ENCODE measurements around the gene ZMYND8. TPM values are rescaled to one million over a fixed set of nuclear protein-coding genes. Genes with fewer than 3 reads are reported as not detected.

Gene ZMYND8
- total RNA-seq, 1 donor from 2014 or later: 45.7 TPM

DNA sequence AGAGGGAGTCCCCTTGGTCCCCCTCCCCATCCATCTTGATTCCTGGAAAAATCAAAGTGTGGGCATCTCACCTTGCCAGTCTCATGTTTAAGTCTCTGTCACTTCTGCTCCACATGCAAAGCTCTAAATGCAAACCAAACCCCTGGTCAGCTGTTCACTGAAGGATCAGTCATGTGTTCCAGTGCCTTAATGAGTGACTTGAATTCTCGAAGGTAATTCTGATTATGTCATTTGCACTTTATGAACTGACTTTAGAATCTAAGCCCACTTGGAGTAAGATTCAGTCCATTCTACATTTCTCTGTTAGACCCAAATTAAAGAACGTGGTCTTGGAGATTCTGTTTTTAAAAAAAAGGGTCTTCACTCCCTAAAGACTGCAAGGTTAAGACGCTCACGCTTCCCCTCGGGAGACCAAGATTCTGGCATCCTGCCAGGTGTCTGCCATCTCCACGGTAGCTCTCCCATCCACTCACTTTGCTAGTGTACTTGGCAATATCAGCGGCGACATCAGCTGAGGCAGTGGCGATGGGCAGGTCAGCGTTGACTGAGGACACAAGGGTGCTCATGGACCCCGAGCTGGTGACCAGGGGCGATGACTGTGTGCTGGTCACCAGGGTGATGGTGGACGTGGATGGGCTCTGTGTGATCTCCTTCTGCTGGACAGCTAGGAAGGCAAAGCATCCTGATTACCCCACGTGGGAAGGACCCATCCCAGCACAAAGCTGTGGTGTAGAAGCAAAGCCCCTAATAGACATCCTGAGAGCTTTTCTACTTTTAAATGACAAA is 120.5 kb downstream of the ZMYND8 start:
- TF ChIP-seq, protein P1, sequence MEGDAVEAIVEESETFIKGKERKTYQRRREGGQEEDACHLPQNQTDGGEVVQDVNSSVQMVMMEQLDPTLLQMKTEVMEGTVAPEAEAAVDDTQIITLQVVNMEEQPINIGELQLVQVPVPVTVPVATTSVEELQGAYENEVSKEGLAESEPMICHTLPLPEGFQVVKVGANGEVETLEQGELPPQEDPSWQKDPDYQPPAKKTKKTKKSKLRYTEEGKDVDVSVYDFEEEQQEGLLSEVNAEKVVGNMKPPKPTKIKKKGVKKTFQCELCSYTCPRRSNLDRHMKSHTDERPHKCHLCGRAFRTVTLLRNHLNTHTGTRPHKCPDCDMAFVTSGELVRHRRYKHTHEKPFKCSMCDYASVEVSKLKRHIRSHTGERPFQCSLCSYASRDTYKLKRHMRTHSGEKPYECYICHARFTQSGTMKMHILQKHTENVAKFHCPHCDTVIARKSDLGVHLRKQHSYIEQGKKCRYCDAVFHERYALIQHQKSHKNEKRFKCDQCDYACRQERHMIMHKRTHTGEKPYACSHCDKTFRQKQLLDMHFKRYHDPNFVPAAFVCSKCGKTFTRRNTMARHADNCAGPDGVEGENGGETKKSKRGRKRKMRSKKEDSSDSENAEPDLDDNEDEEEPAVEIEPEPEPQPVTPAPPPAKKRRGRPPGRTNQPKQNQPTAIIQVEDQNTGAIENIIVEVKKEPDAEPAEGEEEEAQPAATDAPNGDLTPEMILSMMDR (IDR thresholded peaks at IDR 0.05): no peak
- intact Hi-C loops (cut with DNase I): no loop called here

DNA sequence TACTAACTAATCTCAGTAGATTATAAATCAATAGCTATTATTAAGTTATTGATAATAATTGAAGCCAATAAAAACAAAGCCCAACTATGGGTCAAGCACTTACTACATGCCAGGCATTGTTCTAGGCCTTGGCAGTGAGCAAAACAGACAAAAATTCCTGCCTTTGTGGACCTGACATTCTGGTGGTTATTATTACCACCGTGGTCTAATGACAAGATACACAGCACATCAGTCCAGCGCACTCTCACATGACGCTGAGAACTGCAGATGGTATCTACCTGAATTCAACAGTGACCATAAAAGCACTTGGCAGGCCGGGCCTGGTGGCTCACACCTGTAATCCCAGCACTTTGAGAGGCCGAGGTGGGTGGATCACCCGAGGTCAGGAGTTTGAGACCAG is 121.4 kb downstream of the ZMYND8 start:
- intact Hi-C loops (cut with DNase I): no loop called here
- ATAC-seq: no peak
- DNase-seq: no peak
- Histone ChIP-seq H3K9me3 (no peaks in the 10 kb centered on the region), H3K4me3 (no peak overlapping the region), H3K4me1 (no peaks in the 10 kb centered on the region), H3K27ac (no peak overlapping the region), H3K27me3 (no peaks in the 10 kb centered on the region), H3K36me3 (peaks cover 92% of the 10 kb centered on the region)
- TF ChIP-seq, protein P1 (IDR thresholded peaks at IDR 0.05): no peak

More for the DNA sequence above, 120.5 kb downstream of the ZMYND8 start:
- Histone ChIP-seq H3K4me3 (no peak overlapping the region), H3K9me3 (no peaks in the 10 kb centered on the region), H3K27ac (no peak overlapping the region), H3K4me1 (no peaks in the 10 kb centered on the region), H3K36me3 (peaks cover 83% of the 10 kb centered on the region), H3K27me3 (no peaks in the 10 kb centered on the region)
- DNase-seq (no peak), ATAC-seq (no peak)

DNA sequence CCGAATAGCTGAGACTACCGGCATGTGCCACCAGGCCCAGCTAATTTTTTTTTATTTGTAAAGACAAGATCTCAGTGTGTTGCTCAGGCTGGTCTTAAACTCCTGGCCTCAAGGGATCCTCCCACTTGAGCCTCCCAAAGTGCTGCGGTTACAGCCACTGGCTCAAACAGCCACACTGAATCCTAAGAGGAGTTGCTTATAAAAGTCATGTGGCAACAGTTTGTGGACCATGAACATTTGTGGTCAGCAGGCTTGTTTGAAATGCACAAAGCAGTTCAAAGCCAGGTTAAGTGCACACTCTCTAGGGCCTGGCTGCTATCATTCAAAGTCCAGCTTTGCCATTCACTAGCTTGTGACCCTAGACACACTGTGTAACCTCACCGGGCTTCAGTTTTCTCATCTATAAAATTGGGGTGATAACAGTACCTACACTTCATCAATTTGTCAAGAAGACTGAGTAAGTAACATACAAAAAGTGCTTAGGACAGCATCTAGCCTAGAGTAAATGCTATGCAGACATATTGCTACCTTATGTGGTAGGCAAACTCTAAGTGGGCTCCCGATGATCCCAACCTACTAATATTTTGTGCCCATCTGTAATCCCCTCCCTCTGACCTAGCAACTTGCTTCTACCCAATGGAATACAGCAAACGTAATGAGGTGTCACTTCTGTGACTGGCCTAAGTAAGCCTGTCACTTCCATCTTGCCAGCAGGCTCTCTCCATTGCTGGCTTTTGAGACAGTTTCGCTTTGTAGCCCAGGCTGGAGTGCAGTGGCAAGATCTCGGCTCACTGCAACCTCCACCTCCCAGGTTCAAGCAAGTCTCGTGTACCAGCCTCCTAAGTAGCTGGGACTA is 122.9 kb downstream of the ZMYND8 start:
- Histone ChIP-seq H3K36me3 (peaks cover 96% of the 10 kb centered on the region), H3K27ac (no peak overlapping the region), H3K4me1 (no peaks in the 10 kb centered on the region), H3K9me3 (no peaks in the 10 kb centered on the region), H3K27me3 (no peaks in the 10 kb centered on the region), H3K4me3 (no peak overlapping the region)
- intact Hi-C loops (cut with DNase I): no loop called here
- ATAC-seq (no peak), DNase-seq (no peak)
- TF ChIP-seq, protein P1 (IDR thresholded peaks at IDR 0.05): no peak

DNA sequence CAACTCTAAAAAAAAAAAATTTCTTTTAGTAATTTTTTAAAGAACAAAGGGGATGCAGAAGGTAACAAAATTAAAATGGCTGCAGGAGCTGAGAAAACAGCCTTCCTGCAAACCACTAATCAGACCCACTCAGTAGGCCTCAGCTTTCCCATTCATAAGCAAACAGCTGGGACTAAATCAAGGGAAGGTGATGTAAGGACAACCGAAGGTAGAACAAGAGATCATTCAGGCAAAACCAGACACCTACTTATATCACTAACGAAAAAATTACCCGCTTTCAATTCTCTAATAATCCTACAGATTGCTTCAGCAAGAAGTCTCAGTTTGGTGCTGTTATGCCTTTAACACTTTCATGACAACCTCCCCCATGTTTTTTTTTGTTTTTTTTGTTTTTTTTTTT is 124.0 kb downstream of the ZMYND8 start:
- Histone ChIP-seq H3K9me3 (no peaks in the 10 kb centered on the region), H3K4me3 (no peak overlapping the region), H3K36me3 (peaks cover 96% of the 10 kb centered on the region), H3K27ac (no peak overlapping the region), H3K4me1 (no peaks in the 10 kb centered on the region), H3K27me3 (no peaks in the 10 kb centered on the region)
- intact Hi-C loops (cut with DNase I): no loop called here
- DNase-seq (no peak), ATAC-seq (no peak)
- TF ChIP-seq, protein P1 (IDR thresholded peaks at IDR 0.05): no peak

DNA sequence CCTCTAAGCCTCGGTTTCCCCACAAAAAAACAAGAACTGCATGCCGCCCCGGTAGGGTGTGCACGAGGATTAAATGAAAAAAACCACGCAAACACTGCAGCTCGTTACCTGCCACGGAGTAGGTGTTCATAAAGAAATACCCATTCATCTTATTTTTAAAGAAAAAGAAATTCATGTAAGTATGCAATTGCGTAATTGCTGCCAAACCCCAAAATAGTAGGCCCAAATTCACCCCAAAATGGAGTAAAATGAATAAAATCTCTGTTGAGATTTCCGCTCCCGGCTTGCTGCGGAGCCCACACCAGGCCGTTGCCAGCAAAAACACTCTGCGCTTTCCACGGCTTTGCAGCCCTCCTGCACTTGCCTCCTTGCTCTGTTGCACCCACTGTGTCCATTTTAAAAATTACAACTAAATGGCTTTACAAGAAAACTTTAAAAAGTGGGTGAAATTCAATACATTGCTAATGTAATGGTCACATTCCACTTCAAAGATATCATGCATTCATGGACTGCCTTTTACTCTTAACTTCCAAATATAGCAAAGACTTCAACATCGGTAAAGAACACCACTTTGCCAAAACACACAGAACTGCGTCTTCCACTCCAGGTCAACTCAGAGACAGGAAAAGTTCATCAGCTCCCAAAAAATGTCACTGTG is 125.0 kb downstream of the ZMYND8 start:
- Histone ChIP-seq H3K27ac (no peak overlapping the region), H3K36me3 (peaks cover 96% of the 10 kb centered on the region), H3K9me3 (no peaks in the 10 kb centered on the region), H3K4me3 (no peak overlapping the region), H3K27me3 (no peaks in the 10 kb centered on the region), H3K4me1 (no peaks in the 10 kb centered on the region)
- no peak for DNase-seq
- TF ChIP-seq, protein P1 (IDR thresholded peaks at IDR 0.05): no peak
- ATAC-seq: no peak
- intact Hi-C loops (cut with DNase I): no loop called here
